HG03045 (cell line): ENCODE data around the gene HIGD1B.
"Not testable (repeated sequence)": the region's sequence is repeated elsewhere in the genome, so short reads cannot be mapped to it uniquely, and the experiment has no call there.

Experiments used
- ATAC-seq: cut with Tn5 transposase; IDR thresholded peaks from one replicate; pipeline ENCODE4 v1.9.1; 2021; ENCODE audit warnings: mild to moderate bottlenecking, moderate library complexity; ENCODE audit not compliant: unreplicated experiment

HIGD1B gene

DNA sequence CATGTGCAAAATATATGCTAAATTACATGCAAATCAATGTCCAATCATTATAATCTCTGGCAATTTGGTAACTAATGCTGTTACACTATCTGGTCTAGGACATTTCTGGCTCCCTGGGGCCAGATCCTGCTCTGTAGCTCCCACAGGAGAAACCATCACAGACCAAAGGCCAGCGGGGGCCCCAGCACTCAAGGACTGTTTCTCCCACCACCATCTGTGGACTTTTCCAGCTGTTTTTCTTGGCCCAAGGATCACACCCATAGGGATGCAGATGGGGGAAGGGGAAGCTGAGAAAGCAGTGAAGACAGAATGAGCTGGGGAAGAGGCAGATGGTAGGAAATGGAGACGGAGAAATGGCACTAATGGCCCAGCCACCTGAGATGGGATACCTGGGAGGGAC is at the start of gene HIGD1B:
Gene HIGD1B (plus strand): TSS at position 298 of the 400 bp plus-strand sequence. CDS start 270 bp downstream, outside the sequence.
- ATAC-seq, result no peak

DNA sequence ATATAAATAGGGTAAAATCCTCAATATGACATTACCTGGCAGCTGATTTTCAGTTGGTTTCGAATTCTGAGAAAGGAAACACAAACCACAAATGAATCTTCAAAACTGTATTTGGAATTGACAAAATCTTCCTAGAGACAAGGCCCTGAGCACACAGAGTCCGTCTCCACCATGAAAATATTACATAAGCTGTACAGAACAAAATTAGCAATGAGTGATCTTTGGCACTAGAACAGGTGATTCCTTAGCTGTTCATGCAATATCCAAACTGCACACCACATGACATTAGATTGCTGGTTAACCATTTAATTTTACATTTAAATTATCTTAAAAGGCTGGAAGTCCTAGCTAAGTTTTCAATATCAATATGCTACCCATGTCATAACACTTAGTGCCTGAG is 49.3 kb upstream of the HIGD1B start:
- no peak for ATAC-seq

DNA sequence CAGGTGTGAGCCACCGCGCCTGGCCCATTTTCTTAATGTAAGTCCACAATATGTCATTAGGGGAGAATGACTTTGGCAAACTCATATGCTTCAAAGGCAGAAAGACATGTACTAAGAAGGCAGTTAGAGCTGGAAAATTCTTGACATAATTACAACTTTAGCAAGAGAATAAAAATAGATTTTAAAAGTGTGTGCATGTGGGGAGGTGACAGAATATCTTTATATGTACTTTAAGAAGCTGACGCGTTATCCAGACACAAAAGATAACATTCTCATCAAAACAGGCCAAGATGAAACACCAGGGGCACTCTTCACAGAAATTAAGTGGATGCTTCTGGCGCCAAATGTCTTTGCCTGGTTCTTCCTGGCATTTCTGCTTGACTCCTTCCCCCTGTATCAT is 45.8 kb upstream of the HIGD1B start:
- ATAC-seq, result no peak

DNA sequence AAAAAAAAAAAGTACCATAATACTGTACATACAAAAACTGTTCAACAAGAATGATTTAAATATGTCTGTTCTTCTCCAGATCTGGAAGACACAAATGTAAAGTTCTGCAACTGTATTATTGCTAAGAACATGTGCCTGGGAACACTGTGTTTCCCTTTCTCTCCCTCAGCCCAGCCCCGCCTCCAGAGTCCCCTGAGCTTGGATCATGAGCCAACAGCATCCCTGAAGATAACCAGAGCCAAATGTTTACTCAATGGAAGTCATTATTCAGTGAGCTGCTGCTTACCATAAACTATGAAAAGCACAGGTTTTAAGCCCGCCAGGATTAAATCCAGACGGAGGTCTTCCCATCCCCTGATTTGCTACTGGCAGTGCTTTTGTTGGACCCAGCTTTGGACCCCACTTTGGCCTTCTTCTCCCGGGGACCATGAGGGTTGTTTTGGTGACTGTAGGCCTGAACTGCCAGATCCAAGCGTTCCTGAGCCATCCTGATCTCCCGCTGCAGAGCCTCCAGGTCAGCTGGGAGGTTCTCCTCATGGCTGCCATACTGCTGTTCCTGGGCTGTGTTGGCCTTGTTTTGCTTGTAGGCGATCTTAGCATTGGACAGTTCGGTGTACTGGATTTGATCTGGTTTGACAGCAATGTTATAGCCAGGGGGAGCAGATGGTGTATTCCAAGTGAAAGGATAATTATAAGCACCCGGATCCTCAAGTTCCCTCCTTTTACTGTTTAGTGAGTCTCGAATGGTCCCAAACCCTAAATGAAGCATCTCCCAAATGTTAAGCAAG is 43.2 kb upstream of the HIGD1B start:
- no peak for ATAC-seq

DNA sequence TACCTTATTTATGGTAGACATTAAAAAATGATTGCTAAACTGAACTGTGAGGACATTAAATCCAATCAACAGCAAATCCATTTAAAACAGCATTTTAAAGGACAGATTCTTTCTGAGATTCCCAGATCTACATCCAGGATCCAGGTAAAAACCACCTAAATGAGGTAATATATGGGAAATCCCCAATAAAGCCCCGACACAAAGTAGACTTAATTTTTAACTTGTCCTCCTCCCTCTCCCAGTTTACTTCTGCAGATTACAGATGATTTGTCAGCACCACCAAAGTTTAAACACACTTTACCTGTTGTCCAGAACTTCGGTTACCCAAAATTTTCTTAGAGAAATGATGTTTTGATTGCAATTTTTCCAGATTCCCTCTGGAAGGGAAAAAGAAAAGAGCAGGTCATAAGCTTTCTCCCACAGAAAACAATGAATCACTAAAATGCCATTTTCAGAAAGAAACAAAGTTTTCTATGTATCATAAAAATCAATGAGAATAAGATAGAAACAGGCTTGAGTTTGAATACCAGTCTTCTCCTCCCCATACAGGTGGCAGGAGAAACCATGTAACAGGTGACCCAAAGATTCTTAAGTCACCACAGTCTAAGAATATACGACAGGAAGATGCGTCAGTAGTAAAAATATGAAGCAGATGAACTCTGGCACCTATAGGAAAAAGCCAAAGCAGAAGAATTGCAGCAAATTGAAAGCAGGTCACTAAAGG is 40.4 kb upstream of the HIGD1B start:
- no peak for ATAC-seq

DNA sequence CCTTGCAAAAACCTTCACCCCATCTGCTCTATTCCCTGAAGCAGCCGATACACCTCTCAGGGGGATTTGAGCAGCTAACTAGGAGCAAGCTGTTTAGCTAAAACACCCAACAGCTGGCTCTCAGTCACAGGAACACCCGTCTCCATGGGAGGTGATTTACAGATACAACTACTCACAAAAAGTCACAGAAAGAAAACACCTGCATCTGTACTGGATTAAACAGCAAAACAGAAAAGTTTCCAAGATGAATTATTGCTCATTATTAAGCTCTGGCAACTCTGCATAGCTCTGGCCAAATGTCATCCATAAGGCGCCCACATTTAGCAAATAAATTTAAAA is 39.9 kb upstream of the HIGD1B start:
- ATAC-seq, result no peak

DNA sequence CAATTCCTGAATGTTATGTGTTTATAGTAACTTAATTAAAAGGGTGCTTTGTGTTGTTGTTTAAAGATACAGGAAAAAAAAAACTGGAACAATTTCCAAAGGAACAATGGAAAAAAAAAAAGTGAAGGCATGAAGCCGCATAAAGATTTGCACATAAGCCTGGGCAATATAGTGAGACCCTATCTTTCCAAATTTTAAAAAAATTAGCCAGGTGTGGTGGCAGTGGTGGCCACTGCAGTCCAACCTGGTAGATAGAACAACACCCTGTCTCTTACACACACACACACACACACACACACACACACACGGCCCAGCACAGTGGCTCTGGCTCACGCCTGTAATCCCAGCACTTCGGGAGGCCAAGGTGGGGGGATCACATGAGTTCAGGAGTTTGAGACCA is 39.5 kb upstream of the HIGD1B start:
- ATAC-seq, result no peak

DNA sequence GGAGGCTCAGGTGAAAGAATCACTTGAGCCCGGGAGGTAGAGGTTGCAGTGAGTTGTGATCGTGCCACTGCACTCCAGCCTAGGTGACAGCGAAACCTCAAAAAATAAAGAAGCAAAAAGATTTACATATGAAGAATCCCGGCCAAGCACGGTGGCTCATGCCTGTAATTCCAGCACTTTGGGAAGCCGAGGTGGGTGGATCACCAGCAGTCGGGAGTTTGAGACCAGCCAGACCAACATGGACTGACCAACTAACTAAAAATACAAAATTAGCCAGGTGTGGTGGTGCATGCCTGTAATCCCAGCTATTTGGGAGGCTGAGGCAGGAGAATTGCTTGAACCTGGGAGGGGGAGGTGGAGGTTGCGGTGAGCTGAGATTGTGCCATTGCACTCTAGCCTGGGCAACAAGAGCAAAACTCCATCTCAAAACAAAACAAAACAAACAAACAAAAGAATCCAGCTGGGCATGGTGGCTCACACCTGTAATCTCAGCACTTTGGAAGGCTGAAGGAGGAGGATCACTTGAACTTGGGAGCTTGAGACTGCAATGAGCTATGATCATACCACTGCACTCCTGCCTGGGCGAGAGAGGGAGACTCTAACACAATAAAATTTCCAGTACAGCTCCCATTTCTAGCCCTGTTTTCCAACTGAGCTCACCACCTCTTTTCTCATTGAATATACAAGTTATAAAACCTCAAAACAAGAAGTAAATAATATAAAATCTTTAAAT is 38.9 kb upstream of the HIGD1B start:
- ATAC-seq, result not testable (repeated sequence)

DNA sequence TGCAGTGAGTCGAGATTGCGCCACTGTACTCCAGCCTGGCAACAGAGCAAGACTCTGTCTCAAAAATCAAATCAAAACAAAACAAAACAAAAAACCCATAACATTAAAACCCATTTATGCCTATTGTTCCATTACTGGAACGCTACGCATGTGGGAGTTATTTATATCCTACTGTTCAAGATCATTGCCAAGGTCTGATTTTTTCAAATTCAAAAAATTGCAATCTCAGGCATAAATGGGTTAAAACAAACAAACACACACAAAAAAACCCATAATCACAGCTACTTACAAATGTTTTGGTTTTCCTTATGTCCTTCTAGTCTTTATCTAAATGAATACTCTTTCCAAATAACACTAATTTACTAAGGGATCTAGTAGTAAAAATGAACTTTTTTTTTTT is 35.4 kb upstream of the HIGD1B start:
- no peak for ATAC-seq

DNA sequence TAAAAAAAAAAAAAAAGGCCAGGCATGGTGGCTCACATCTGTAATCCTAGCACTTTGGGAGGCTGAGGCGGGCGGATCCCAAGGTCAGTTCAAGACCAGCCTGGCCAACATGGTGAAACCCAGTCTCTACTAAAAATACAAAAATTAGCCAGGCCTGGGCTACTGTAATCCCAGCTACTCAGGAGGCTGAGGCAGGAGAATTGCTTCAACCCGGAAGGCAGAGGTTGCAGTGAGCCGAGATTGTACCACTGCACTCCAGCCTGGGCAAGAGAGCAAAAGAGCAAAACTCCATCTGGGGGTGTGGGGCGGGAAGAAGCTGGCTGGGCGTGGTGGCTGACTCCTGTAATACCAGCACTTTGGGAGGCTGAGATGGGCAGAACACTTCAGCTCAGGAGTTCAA is 29.2 kb upstream of the HIGD1B start:
- ATAC-seq, result not testable (repeated sequence)

DNA sequence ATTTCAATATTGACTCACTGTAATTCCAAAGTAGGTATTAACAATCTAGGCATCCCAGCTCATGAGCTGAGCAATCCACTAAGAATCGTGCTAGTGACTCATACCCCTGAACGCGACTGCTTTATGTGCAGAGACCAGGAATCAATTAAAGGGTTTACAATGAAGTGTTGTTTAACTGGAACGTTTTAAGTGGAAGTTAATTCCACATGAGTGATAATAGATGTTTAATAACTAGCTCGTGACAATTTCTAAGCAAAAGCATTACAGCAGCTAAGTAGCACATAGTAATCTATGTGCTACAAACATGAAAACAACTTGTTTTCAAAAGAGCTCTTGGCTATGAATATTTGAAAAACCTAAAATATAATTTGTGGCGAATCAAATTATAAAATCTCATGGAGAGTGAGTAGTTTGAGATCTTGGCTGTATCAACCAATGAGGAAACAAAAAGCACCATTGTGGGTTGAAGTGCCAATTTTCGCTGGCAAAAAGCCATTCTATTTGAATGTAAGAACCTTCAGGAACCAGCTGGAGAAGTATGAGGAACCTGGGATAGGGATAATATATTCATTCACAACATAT is 27.0 kb upstream of the HIGD1B start:
- ATAC-seq, result no peak

DNA sequence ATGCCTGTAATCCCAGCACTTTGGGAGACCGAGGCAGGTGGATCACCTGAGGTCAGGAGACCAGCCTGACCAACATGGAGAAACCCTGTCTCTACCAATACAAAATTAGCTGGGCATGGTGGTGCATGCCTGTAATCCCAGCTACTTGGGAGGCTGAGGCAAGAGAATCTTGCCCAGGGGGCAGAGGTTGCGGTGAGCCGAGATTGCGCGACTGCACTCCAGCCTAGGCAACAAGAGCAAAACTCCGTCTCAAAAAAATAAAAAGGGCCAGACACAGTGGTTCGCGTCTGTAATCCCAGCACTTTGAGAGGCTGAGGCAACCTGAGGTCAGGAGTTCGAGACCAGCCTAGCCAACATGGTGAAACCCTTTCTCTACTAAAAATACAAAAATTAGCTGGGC is 22.4 kb upstream of the HIGD1B start:
- not testable (repeated sequence) for ATAC-seq

DNA sequence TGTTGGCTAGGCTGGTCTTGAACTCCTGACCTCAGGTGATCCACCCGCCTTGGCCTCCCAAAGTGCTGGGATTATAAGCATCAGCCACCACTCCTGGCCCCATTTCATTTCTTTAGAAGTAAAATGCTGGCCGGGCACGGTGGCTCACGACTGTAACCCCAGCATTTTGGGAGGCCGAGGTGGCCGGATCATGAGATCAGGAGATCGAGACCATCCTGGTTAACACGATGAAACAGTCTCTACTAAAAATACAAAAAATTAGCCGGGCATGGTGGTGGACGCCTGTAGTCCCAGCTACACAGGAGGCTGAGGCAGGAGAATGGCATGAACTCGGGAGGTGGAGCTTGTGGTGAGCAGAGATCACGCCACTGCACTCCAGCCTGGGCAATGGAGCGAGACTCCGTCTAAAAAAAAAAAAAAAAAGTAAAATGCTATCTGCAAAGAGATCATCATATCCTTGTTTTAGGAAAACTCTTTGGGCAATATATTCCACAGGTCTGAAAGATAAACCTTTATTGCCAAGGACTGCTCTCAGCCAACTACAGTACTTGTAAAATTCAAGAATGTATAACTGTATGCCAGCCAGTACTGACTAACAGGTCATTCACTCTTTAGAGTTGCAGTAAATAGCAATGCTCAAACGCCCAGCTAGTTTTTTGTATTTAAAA is 21.4 kb upstream of the HIGD1B start:
- no peak for ATAC-seq

DNA sequence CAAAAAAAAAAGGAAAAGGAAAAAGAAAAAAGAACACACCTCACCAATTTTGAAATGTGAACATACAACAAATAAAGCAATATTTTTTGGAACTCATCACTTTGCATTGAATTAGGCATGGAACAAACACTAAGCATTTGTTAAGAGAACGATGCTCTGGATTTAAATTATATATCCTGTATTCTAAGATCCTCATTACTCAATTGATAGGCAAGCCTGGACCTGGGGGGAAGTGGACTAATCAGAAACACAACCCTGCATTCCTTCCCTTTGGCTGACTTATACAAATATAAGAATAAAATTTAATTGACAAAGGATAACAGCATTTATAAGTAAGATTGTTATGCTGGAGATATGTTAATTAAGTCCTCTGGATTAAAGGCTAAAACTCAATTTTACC is 19.8 kb upstream of the HIGD1B start:
- no peak for ATAC-seq

DNA sequence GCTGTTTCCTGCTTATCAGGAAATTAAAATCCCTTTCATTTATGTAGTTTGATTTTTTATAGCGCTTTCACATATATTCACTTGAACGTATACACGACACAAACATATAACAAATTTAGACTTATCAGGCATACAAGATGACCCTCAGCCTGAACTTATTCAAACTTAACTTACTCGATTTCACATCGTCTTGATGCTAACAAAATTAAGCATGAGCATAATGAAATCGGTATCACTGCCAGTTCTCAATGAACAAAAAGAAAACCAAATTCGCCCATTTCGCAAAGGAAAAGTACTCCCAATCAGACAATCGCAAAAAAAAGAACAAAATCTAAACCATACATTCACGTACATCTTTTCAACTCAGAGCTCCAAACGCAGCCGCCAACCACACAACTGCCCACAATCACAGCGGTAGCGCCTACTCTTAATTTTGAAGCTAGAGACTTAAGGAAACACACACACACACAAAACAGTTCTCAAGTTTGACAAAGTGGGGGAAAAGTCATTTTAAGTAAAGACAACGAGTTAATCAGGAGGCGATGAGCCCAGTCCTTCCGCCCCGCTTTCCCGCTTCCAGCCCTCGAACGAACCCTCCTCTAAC is 18.7 kb upstream of the HIGD1B start:
- ATAC-seq, result no peak

DNA sequence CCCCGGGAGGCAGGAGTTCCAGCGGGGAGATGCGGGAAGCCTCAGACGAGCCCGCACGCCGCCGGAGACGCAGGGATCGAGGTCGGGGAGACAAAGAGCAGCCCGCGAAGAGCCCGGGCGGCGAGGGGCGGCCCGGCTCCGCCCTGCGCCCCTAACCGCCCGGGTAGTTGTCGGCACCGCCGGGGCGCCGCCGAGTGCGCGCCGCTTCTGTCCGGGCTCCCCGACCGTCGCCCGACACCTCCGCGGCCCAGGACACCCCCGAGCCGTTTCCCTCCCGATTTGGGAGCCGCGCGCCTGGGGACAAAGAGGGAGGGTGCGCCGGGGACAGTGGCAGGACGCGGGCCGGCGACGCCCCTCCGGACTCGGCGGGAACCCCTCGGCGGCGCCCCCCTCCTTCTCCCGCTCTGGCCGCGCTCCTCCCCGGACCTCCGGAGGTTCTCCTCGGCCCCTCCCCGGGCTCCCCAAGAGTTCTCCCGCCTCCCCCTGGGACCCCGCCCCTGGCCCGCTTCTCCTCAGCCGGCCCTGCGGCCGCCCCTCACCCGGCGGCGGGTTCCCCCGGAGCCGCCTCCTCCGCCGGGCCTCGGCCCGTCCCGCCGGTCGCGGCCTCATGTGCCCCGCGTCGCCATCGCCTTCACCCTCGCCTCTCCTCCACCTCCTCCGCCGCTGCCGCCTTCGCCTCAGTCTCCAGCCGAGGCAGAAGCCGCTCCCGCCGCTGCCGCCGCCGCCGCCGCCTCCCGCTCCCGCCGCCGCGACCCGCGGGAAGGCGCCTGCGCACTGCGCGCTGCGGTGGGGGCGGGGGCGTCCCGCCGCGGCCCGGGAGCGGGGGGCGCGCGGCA is 17.9 kb upstream of the HIGD1B start, which contains the start of gene GJC1:
Gene GJC1 (minus strand): TSS at position 765 of the 836 bp plus-strand sequence. CDS start 24,470 bp downstream, outside the sequence.
- no peak for ATAC-seq

DNA sequence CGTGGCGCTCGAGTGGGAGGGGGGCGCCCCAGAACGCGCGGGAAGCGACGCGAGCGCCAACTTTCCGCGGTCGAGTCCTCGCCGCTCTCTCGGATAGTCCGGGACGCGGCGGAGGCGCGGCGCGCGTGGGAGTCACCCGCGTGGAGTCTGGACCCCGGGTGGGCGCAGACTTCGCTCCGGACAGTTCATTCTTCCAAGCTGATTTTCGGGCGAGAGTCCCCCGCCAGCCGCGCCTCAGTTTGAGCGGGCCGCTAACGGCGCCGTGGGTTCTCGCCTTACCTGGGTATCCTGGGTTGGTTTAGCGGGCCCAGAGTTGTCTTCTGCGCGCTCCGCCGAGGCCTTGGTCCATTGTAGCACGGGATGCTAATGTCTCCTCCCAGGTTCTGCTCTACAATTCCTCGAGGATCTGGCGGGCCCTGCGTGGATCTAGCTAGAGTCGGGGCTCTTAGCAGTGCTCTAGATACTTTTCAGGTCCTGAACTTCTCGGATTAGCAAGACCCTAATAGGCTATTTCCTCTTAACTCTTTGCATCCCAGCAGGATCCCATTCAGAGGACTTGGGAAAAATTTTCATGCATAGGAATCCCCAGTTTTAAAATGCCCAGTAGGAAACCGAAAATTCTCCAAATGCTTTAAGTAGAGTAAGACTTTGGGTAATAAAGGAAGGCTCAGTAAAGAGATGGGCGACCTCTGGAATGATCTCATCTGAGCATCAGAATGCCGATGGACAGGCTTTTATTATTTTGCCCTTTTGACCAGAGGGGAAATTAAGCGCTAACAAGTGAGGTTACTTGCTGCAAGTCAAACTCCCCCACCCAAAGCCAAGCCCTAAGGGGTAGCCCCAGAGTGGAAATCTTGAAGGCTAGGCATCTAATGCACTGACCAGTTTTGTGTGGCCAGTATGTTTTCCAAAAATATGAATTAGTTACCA is 17.1 kb upstream of the HIGD1B start:
- ATAC-seq, result no peak

DNA sequence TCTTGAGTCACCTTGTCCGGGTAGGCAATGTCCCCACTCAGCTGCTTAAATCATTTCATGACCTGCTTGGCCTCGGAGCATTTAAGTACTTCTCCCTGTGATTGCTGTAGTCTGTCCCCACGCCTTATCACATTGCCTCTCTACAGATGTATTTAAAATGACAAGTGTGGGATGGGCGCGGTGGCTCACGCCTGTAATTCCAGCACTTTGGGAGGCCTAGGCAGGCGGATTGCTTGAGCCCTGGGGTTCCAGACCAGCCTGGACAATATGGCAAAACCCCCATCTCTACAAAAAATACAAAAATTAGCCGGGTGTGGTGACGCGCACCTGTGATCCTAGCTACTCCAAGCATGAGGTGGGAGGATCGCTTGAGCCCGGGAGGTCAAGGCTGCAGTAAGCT is 16.3 kb upstream of the HIGD1B start:
- no peak for ATAC-seq
